Karpas-422 (cell line): Measurements from ENCODE around the gene TRAF7. TPM values are rescaled to one million over a fixed set of nuclear protein-coding genes. Genes with fewer than 3 reads are reported as not detected.

Experiments
- DNase-seq: peaks from one replicate; pipeline ENCODE4 v3.0.0-alpha.2; 2015
- H2AFZ ChIP-seq: fragments of 200-600 bp; sonication (generic); 2 replicates; pipeline ENCODE4 v1.6.1; 2014; ENCODE audit warnings: antibody characterized with exemption, low read length, mixed read lengths
- H3K27ac ChIP-seq: fragments of 200-600 bp; sonication (generic); 2 replicates; pipeline ENCODE4 v1.5.1; 2014; ENCODE audit warnings: mild to moderate bottlenecking, low read length, moderate library complexity
- H3K27me3 ChIP-seq: fragments of 200-600 bp; sonication (generic); 2 replicates; pipeline ENCODE4 v1.6.1; 2014; ENCODE audit warnings: low read length, mixed read lengths
- H3K36me3 ChIP-seq: fragments of 200-600 bp; sonication (generic); 2 replicates; pipeline ENCODE4 v1.6.1; 2014; ENCODE audit warnings: low read length, mixed read lengths; ENCODE audit not compliant: insufficient read depth
- H3K4me1 ChIP-seq: fragments of 200-600 bp; sonication (generic); 2 replicates; pipeline ENCODE4 v1.6.1; 2014; ENCODE audit warnings: mild to moderate bottlenecking, low read length, mixed read lengths
- H3K4me2 ChIP-seq: fragments of 200-600 bp; sonication (generic); 2 replicates; pipeline ENCODE4 v1.6.1; 2014; ENCODE audit warnings: low read length, low read depth, mild to moderate bottlenecking; ENCODE audit not compliant: poor library complexity, severe bottlenecking
- H3K4me3 ChIP-seq: fragments of 200-600 bp; sonication (generic); 2 replicates; pipeline ENCODE4 v1.5.1; 2014; ENCODE audit warnings: mild to moderate bottlenecking, antibody characterized with exemption, low read length, mixed read lengths
- H3K79me2 ChIP-seq: fragments of 200-600 bp; sonication (generic); 2 replicates; pipeline ENCODE4 v1.6.1; 2014; ENCODE audit warnings: mild to moderate bottlenecking, low read length, mixed read lengths
- H3K9ac ChIP-seq: fragments of 200-600 bp; sonication (generic); 2 replicates; pipeline ENCODE4 v1.6.0; 2014; ENCODE audit warnings: low read length
- H3K9me2 ChIP-seq: fragments of 200-600 bp; sonication (generic), shearing (Covaris generic); replicated peaks from 2 replicates; pipeline ENCODE4 v1.6.0; 2014; ENCODE audit warnings: mild to moderate bottlenecking, low read length, moderate library complexity; ENCODE audit not compliant: insufficient read depth
- H3K9me3 ChIP-seq: fragments of 300-700, 200-600 bp; sonication (generic); 2 replicates; pipeline ENCODE4 v1.6.1; 2014; ENCODE audit warnings: low read length, mixed read lengths
- H4K20me1 ChIP-seq: fragments of 200-600 bp; sonication (generic); 2 replicates; pipeline ENCODE4 v1.6.1; 2014; ENCODE audit warnings: mild to moderate bottlenecking, antibody characterized with exemption, low read length, low read depth; ENCODE audit not compliant: insufficient read depth
- small RNA-seq: library from RNA; depleted of rRNA; stranded (forward); fragments of <200 nt; gene quantifications from one replicate; pipeline ENCODE3, GENCODE V24; 2014
- total RNA-seq: library from RNA; depleted of rRNA; stranded (reverse); fragments of >200 nt; shearing (Covaris generic); gene quantifications from 2 replicates; pipeline ENCODE4 v1.2.3, GENCODE V29; 2014; ENCODE audit warnings: low replicate concordance; rRNA removed

Gene TRAF7
- total RNA-seq, 1 experiment from 2014 or later = 68.3 TPM

GRCh38 chr16:2223221-2223941 lies 67.8 kb downstream of the TRAF7 start, which contains the start of gene E4F1:
TSS of gene E4F1 (plus strand) at chr16:2223591. CDS start at chr16:2223614, 23 bp downstream.
- peak; percentile 100 for DNase-seq
- Histone ChIP-seq H3K27me3 (no peaks in the 10 kb centered on the region), H3K9ac (peak within 1 kb of the TSS; percentile 96), H3K4me1 (peaks cover 9% of the 10 kb centered on the region), H4K20me1 (peaks cover 19% of the 10 kb centered on the region; the same call in 1 of the 2 replicates), H3K79me2 (peaks cover 46% of the 10 kb centered on the region), H3K4me3 (peak within 1 kb of the TSS; percentile 99), H3K27ac (peak within 1 kb of the TSS; percentile 79), H3K36me3 (no peaks in the 10 kb centered on the region), H3K9me2 (no peaks in the 10 kb centered on the region), H3K9me3 (no peaks in the 10 kb centered on the region), H2AFZ (no peak within 1 kb of the TSS), H3K4me2 (peak within 1 kb of the TSS; percentile 93)

GRCh38 chr16:2223942-2224486 lies 68.4 kb downstream of the TRAF7 start:
- Histone ChIP-seq H3K79me2 (peaks cover 46% of the 10 kb centered on the region), H3K36me3 (no peaks in the 10 kb centered on the region), H3K27ac (peak overlapping the region; percentile 79), H3K4me2 (peak overlapping the region; percentile 93), H3K4me3 (peak overlapping the region; percentile 99), H3K9ac (peak overlapping the region; percentile 96), H2AFZ (no peak overlapping the region), H3K27me3 (no peaks in the 10 kb centered on the region), H3K9me2 (no peaks in the 10 kb centered on the region), H4K20me1 (peaks cover 21% of the 10 kb centered on the region; the same call in 1 of the 2 replicates), H3K4me1 (peaks cover 9% of the 10 kb centered on the region), H3K9me3 (no peaks in the 10 kb centered on the region)
- peak; percentile 75 for DNase-seq

DNA sequence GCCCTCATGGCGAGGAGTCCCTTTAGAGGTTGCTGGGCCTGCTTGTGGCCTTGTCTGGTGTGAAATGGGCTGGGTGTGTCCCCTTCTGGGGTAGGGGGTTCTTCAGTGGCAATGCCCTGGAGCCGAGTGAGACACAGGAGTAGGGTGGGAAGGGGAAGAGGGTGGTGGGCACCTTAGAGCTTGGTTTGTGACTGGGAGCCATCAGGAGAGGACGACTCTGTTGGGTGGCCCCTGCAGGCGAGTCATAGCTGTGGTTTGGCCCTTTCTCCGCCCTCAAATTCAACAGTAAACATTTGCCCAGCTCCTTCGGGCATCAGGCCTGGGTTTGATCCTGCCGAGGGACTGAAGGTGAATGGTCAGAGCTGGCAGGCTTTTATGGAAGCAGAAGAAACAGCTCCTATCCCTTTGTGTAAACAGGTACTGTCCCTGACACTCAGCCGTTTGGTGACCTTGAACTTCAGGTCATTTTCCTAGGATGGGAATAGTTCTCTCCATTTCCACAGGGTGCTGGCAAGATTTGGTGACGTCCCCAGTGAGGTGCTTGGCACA lies 70.7 kb downstream of the TRAF7 start:
- Histone ChIP-seq H3K36me3 (no peaks in the 10 kb centered on the region), H3K9me3 (no peaks in the 10 kb centered on the region), H3K4me1 (peaks cover 9% of the 10 kb centered on the region), H3K9ac (no peak overlapping the region), H3K79me2 (peaks cover 46% of the 10 kb centered on the region), H3K4me2 (no peak overlapping the region), H2AFZ (no peak overlapping the region), H3K4me3 (no peak overlapping the region), H3K27me3 (no peaks in the 10 kb centered on the region), H3K27ac (no peak overlapping the region), H3K9me2 (no peaks in the 10 kb centered on the region), H4K20me1 (peaks cover 21% of the 10 kb centered on the region; the same call in 1 of the 2 replicates)
- DNase-seq = no peak

DNA sequence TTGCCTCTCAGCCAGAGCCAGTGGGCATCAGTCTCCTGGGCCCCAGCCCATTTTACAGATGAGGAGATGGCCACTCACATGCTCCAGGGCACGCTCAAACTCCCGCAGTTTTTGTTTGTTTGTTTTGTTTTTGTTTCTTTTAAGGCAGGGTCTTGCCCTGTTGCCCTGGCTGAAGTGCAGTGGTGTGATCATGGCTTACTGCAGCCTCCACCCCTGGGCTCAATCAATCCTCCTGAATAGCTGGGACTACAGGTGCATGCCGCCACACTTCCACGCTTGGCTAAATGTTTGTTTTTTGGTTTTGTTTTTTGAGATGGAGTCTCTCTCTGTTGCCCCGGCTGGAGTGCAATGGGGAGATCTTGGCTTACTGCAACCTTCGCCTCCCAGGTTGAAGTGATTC lies 71.3 kb downstream of the TRAF7 start:
- Histone ChIP-seq H3K9me3 (no peaks in the 10 kb centered on the region), H3K4me1 (peaks cover 9% of the 10 kb centered on the region), H4K20me1 (peaks cover 21% of the 10 kb centered on the region; the same call in 1 of the 2 replicates), H3K4me3 (no peak overlapping the region), H2AFZ (no peak overlapping the region), H3K79me2 (peaks cover 46% of the 10 kb centered on the region), H3K4me2 (no peak overlapping the region), H3K9me2 (no peaks in the 10 kb centered on the region), H3K27me3 (no peaks in the 10 kb centered on the region), H3K27ac (no peak overlapping the region), H3K36me3 (no peaks in the 10 kb centered on the region), H3K9ac (no peak overlapping the region)
- no peak for DNase-seq

Small RNAs within 50 kb of the gene (small RNA-seq; reads per million reads assigned to genes)
- not detected for gene MIR3180-5
- not detected for gene MIR4516
- not detected for gene RF00019
- gene SNORD60 = not detected

Other genes with a start within 250 kb of the TRAF7 start
- gene HS3ST6, start 237.4 kb upstream of the TRAF7 start, total RNA-seq = not detected in 2 replicates
- 4.8 and 18.1 TPM in 2 replicates for gene MSRB1, start 212.6 kb upstream of the TRAF7 start, total RNA-seq
- gene RPL3L, start 201.1 kb upstream of the TRAF7 start, total RNA-seq = not detected in 2 replicates
- 288 and 537 TPM in 2 replicates for gene NDUFB10, start 196.2 kb upstream of the TRAF7 start, total RNA-seq
- 3,837 and 4,799 TPM in 2 replicates for gene RPS2, start 191.0 kb upstream of the TRAF7 start, total RNA-seq
- not detected in 2 replicates for gene RNF151, start 188.9 kb upstream of the TRAF7 start, total RNA-seq
- 25.4 and 48.6 TPM in 2 replicates for gene TBL3, start 183.7 kb upstream of the TRAF7 start, total RNA-seq
- not detected in 2 replicates for gene NOXO1, start 174.3 kb upstream of the TRAF7 start, total RNA-seq
- 17.0 and 43.8 TPM in 2 replicates for gene GFER, start 171.6 kb upstream of the TRAF7 start, total RNA-seq
- 5.3 and 16.3 TPM in 2 replicates for gene SYNGR3, start 165.8 kb upstream of the TRAF7 start, total RNA-seq
- 12.6 and 20.5 TPM in 2 replicates for gene ZNF598, start 146.0 kb upstream of the TRAF7 start, total RNA-seq
- 3.0 TPM in 1 of 2 replicates, not detected in the other for gene NPW, start 136.0 kb upstream of the TRAF7 start, total RNA-seq
- not detected in 2 replicates for gene NHERF2, start 128.9 kb upstream of the TRAF7 start, total RNA-seq
- 23.2 and 52.2 TPM in 2 replicates for gene NTHL1, start 107.9 kb upstream of the TRAF7 start, total RNA-seq
- 33.3 and 64.5 TPM in 2 replicates for gene TSC2, start 107.8 kb upstream of the TRAF7 start, total RNA-seq
- 72.8 and 110 TPM in 2 replicates for gene PKD1, start 19.9 kb upstream of the TRAF7 start, total RNA-seq
- gene RAB26, start 7.2 kb upstream of the TRAF7 start, total RNA-seq = 12.8 and 15.0 TPM in 2 replicates
- 0.14 TPM in 1 of 2 replicates, not detected in the other for gene CASKIN1, start 40.8 kb downstream of the TRAF7 start, total RNA-seq
- 46.3 and 67.0 TPM in 2 replicates for gene MLST8, start 49.7 kb downstream of the TRAF7 start, total RNA-seq
- gene BRICD5, start 55.1 kb downstream of the TRAF7 start, total RNA-seq = 3.7 and 7.9 TPM in 2 replicates
- gene PGP, start 59.1 kb downstream of the TRAF7 start, total RNA-seq = 26.5 and 42.1 TPM in 2 replicates
- 14.8 and 36.9 TPM in 2 replicates for gene E4F1, start 67.8 kb downstream of the TRAF7 start, total RNA-seq
- gene DNASE1L2, start 80.7 kb downstream of the TRAF7 start, total RNA-seq = 0.78 and 5.2 TPM in 2 replicates
- gene ECI1, start 95.8 kb downstream of the TRAF7 start, total RNA-seq = 24.4 and 58.9 TPM in 2 replicates
- 125 and 158 TPM in 2 replicates for gene RNPS1, start 112.3 kb downstream of the TRAF7 start, total RNA-seq
- 0.37 and 0.87 TPM in 2 replicates for gene ABCA3, start 184.9 kb downstream of the TRAF7 start, total RNA-seq